Ovary (tissue), 3 donors: ENCODE measurements around the gene SLC18A3.

Experiments
- EP300 ChIP-seq: sonication (generic); formaldehyde crosslinking; IDR thresholded peaks from one replicate; pipeline ENCODE4 v1.6.1; 2017; ENCODE audit warnings: antibody characterized with exemption
- POLR2A ChIP-seq: fragments of 450-650 bp; IDR thresholded peaks from one replicate; pipeline ENCODE4 v1.6.1; 2017; ENCODE audit warnings: antibody characterized with exemption, mild to moderate bottlenecking, moderate library complexity
- TF ChIP-seq, protein P1 (sequence below), 3 donors: fragments of 450-650 bp in 2 of 3; fragments of 200-600 bp in 1 of 3; IDR thresholded peaks; one replicate each; pipeline versions ENCODE4 v1.5.1 to v1.8.0; 2016 to 2022; ENCODE audit warnings: antibody characterized with exemption in 3 of 3, mild to moderate bottlenecking in 1 of 3
- donor health status: DM: no; HTN: no; CAD: no.

DNA sequence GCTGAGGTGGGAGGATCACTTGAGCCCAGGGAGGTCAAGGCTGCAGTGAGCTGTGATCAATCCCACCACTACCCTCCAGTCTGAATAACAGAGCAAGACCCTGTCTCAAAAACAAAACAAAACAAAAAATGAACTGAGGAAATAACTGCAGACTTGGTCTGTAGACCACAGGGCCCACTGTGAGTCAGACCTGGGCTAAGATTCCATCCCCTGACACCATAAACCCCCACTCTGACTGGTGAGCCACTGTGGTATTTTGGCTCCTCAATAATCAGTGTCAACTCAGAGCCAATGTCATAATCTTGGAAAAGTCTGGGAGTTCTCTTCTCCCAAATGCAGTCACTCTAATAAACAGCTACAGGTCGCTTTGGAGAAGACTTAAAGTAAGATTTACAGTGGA is 47.2 kb upstream of the SLC18A3 start:
- TF ChIP-seq, protein P1, sequence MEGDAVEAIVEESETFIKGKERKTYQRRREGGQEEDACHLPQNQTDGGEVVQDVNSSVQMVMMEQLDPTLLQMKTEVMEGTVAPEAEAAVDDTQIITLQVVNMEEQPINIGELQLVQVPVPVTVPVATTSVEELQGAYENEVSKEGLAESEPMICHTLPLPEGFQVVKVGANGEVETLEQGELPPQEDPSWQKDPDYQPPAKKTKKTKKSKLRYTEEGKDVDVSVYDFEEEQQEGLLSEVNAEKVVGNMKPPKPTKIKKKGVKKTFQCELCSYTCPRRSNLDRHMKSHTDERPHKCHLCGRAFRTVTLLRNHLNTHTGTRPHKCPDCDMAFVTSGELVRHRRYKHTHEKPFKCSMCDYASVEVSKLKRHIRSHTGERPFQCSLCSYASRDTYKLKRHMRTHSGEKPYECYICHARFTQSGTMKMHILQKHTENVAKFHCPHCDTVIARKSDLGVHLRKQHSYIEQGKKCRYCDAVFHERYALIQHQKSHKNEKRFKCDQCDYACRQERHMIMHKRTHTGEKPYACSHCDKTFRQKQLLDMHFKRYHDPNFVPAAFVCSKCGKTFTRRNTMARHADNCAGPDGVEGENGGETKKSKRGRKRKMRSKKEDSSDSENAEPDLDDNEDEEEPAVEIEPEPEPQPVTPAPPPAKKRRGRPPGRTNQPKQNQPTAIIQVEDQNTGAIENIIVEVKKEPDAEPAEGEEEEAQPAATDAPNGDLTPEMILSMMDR (IDR thresholded peaks at IDR 0.05): no peak
- TF ChIP-seq EP300: no peak
- TF ChIP-seq POLR2A: no peak
